Measurements from ENCODE around the gene PODXL. TPM values are rescaled to one million over a fixed set of nuclear protein-coding genes. Genes with fewer than 3 reads are reported as not detected.
"Not testable (repeated sequence)": the region's sequence is repeated elsewhere in the genome, so short reads cannot be mapped to it uniquely, and the experiment has no call there.

Gene PODXL
- total and polyA plus RNA-seq, 2 of the 8 experiments (the other 6 are each of a cell fraction or from before 2014, with no cell fraction given), result 638 to 925 TPM

DNA sequence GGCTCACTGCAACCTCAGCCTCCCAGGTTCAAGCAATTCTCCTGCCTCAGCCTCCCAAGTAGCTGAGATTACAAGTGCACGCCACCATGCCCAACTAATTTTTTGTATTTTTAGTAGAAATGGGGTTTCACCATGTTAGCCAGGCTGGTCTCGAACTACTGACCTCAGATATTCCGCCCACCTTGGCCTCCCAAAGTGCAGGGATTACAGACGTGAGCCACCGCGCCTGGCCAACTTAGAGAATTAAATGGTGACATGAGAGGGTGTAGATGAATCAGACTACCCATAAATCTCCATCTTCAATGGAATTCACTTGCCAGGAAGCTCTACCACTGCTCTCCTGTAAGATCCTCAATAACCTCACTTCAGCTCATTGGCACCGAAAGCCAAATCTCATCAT lies 41.0 kb downstream of the PODXL start:
- H3K9me3 ChIP-seq (ENCODE audit: insufficient read depth in 2 of 2, low read depth in 1 of 2, low read length in 1 of 2); H4K91ac ChIP-seq (replicated peaks; ENCODE audit: insufficient read length, low read length); FAIRE-seq; H2BK20ac ChIP-seq (ENCODE audit: low read length); H3K9ac ChIP-seq (replicated peaks in 1 of 4; ENCODE audit: extremely low read depth in 1 of 4, low read depth in 3 of 4, low read length in 3 of 4); H4K8ac ChIP-seq (ENCODE audit: extremely low read depth, insufficient read depth, low read length); H2BK15ac ChIP-seq (ENCODE audit: low read length); H3K79me1 ChIP-seq (ENCODE audit: low read depth, low read length); H3K23ac ChIP-seq (ENCODE audit: insufficient read length); H2AK5ac ChIP-seq (ENCODE audit: low read depth, low read length); H2AFZ ChIP-seq (ENCODE audit: low read length); H3K4ac ChIP-seq (replicated peaks; ENCODE audit: insufficient read length, low read depth, low read length); H4K5ac ChIP-seq (ENCODE audit: insufficient read length, low read depth, low read length); H3K18ac ChIP-seq (ENCODE audit: extremely low read depth, low read length); H3K23me2 ChIP-seq (ENCODE audit: low read depth, low read length); H3K14ac ChIP-seq (ENCODE audit: insufficient read length); H3K56ac ChIP-seq (replicated peaks; ENCODE audit: insufficient read length, low read depth, low read length); H2BK12ac ChIP-seq (ENCODE audit: low read depth, low read length); H3K27ac ChIP-seq (ENCODE audit: low read depth, low read length); H3K4me3 ChIP-seq (ENCODE audit: extremely low read depth in 1 of 4, insufficient read depth in 2 of 4, low read depth in 3 of 4, low read length in 4 of 4); H3K4me2 ChIP-seq (ENCODE audit: insufficient read depth in 1 of 2, low read depth in 2 of 2, low read length in 2 of 2); DNase-seq (ENCODE audit: low read depth in 1 of 2, low spot score in 2 of 2); H3K27me3 ChIP-seq (replicated peaks in 1 of 4; ENCODE audit: control insufficient read depth in 3 of 4, extremely low read depth in 1 of 4, insufficient read depth in 3 of 4, low read length in 3 of 4); H2BK5ac ChIP-seq (ENCODE audit: low read depth, low read length); H2BK120ac ChIP-seq (replicated peaks; ENCODE audit: low read depth, low read length): not testable (repeated sequence)
- Histone ChIP-seq H3K79me2 (ENCODE audit: control insufficient read depth in 1 of 2, insufficient read depth in 2 of 2, low read length in 2 of 2) (peaks cover 47 to 100% of the 10 kb centered on the region in 2 experiments), H3K4me1 (replicated peaks in 1 of 4; ENCODE audit: control insufficient read depth in 3 of 4, insufficient read depth in 4 of 4, low read length in 3 of 4) (peaks cover 3 to 14% (median 9%) of the 10 kb centered on the region in 4 experiments; a peak in 6 of 7 replicates), H3K36me3 (ENCODE audit: control insufficient read depth in 2 of 4, insufficient read depth in 4 of 4, low read length in 3 of 4) (peaks cover 11 to 52% (median 16%) of the 10 kb centered on the region in 4 experiments; a peak in 6 of 8 replicates), H4K20me1 (replicated peaks in 1 of 2; ENCODE audit: control insufficient read depth in 1 of 2, insufficient read depth in 2 of 2, low read length in 2 of 2) (peaks cover 55 to 60% of the 10 kb centered on the region in 2 experiments)
- ChIA-PET CTCF (ENCODE audit: partially characterized antibody) (interaction anchor here (0.6 to 6.7 kb wide), 11 partner anchors 12 to 413 kb away, joined by 3 to 60 read pairs (median 4); no protein-coding TSS in a partner anchor), POLR2A (ENCODE audit: partially characterized antibody) (interaction anchor here (0.7 to 1.7 kb wide), 9 partner anchors 10 to 301 kb away, joined by 3 to 7 read pairs (median 3); no protein-coding TSS in a partner anchor)
- WGBS, 2 experiments (ENCODE audit: extremely low coverage in 1 of 2, insufficient coverage in 1 of 2, insufficient read length in 1 of 2, insufficient replicate concordance in 2 of 2, low coverage in 1 of 2, low lambda C conversion rate in 2 of 2, missing lambda C conversion rate in 1 of 2), result 93% methylated on average over 7 of the region's 7 CpGs; no CpG with 5 or more reads in 1 of the 2 experiments

Measured in H1 (cell line).